GM12865 (cell line): ENCODE results near the gene LRRC14B.

Source experiments
- DNase-seq: peaks from one replicate; pipeline ENCODE4 v3.0.0; 2010; ENCODE audit warnings: low read depth
- H3K4me3 ChIP-seq: 2 replicates; pipeline ENCODE4 v1.5.1; 2011; ENCODE audit warnings: mild to moderate bottlenecking, low read depth, low read length, control low read depth
- TF ChIP-seq, protein P1 (sequence below): IDR thresholded peaks from 2 replicates; pipeline ENCODE4 v1.5.1; 2011; ENCODE audit warnings: low read length, control low read depth, low read depth, inconsistent platforms; ENCODE audit not compliant: insufficient read depth; ENCODE audit errors: missing control alignments

Gene LRRC14B

GRCh38 chr5:181566-181965, 9.7 kb upstream of the LRRC14B start:
- TF ChIP-seq, protein P1, sequence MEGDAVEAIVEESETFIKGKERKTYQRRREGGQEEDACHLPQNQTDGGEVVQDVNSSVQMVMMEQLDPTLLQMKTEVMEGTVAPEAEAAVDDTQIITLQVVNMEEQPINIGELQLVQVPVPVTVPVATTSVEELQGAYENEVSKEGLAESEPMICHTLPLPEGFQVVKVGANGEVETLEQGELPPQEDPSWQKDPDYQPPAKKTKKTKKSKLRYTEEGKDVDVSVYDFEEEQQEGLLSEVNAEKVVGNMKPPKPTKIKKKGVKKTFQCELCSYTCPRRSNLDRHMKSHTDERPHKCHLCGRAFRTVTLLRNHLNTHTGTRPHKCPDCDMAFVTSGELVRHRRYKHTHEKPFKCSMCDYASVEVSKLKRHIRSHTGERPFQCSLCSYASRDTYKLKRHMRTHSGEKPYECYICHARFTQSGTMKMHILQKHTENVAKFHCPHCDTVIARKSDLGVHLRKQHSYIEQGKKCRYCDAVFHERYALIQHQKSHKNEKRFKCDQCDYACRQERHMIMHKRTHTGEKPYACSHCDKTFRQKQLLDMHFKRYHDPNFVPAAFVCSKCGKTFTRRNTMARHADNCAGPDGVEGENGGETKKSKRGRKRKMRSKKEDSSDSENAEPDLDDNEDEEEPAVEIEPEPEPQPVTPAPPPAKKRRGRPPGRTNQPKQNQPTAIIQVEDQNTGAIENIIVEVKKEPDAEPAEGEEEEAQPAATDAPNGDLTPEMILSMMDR = no peak
- no peak for DNase-seq
- H3K4me3 ChIP-seq = no peak overlapping the region

GRCh38 chr5:182126-182525, 9.2 kb upstream of the LRRC14B start:
- no peak overlapping the region for H3K4me3 ChIP-seq
- TF ChIP-seq, protein P1 = no peak
- DNase-seq = no peak

- TF ChIP-seq, protein P1 = no peak
- H3K4me3 ChIP-seq = no peak overlapping the region
- DNase-seq = no peak
Measured at GRCh38 chr5:184471-184870, 6.8 kb upstream of the LRRC14B start.

- DNase-seq = no peak
- no peak overlapping the region for H3K4me3 ChIP-seq
- TF ChIP-seq, protein P1 = no peak
Measured at GRCh38 chr5:185095-186070, 5.9 kb upstream of the LRRC14B start.

DNA sequence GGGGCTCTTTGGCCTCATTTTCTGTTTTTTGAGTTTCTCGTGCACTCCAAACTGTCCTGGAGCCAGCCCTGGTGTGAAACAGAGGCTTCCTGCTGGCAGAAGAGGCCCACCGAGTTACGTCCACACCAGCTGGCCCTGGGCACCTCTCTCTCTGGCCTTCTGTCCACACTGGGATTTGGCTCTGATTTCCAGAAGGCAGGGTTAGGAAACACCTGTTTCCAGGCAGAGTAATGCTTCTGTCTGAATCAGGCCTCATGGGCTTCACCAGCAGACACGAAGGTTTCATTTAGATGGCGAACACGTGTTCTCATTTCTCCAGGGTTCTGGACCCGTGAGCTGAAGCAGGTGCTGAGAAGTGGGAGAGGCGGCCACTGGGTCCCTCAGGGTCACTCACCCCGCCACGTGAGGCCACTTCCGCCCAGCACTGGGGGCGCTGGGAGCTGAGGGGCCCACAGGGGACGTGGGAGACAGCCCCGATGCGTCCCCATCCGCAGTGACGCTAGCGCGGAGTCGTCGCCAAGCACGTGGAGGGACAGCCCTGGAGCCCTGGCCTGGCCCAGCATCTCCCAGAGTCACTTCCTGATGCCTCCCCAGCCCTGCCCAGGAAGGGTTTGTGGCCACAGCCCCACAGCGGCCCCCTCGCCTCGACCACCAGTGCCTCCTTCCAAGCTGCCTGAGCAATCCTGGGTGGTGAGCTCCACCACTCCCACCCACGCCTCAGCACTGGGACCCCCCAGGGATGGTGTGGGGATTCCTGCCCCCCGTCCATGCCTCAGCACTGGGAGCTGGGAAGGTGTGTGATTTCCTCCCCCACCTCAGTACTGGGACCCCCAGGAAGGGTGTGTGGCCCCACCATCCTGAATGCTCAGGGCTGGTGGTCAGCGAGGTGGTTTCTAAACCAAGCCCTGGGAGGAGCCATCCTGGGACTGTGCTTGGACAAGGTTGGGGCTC, 4.9 kb upstream of the LRRC14B start:
- DNase-seq = no peak
- H3K4me3 ChIP-seq = no peak overlapping the region
- TF ChIP-seq, protein P1 = no peak

GRCh38 chr5:187042-187431, 4.3 kb upstream of the LRRC14B start:
- TF ChIP-seq, protein P1 = no peak

More at GRCh38 chr5:187042-187431, 4.3 kb upstream of the LRRC14B start:
- H3K4me3 ChIP-seq = no peak overlapping the region
- no peak for DNase-seq
